Stimulated activated CD4-positive, alpha-beta T cell treated with anti-CD3 and anti-CD28 coated beads, Interleukin-2, amount 100 ng/mL, for 48 hours (primary cell): ENCODE results near the gene CHRNA4.

Experiments
- DNase-seq, 2 donors: peaks; one replicate each; pipeline ENCODE4 v3.0.0-alpha.2; 2020

CHRNA4 gene

DNA sequence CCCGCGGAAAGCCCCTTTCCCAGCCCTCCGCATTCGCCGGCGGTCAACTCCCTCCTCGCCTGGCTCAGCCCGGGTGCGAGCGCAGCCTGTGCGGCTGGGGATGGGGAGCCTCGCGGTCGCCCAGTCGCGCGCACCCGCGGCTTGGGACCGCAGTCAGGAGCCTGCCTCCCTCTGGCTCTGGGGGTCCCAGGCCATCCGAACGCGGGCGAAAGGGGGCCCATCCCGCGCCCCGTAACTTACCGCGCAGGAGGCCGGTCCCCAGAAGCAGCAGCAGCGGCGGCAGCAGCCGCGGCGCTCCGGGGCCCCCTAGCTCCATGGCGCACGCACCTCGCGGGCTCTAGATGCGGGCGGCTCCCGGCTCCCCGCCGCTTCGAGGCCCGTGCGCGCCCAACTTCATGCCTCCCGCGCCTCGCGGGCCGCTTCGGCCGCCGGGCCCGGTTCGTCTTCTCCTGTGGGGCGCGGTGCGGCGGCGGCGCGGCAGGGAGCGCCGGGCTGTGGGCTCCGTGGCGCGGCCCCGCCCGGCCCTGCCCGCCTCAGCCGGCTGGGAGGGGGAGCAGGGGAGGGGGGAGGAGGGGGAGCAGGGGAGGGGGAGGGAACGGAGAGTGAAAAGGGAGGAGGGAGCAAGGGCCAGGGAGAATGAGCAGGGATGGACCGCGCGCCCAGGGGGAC lies at the start of gene CHRNA4:
Gene CHRNA4, minus strand, starts transcription at position 500 of the 669 bp plus-strand sequence. Its CDS starts 184 bp downstream, at position 316.
- no peak for DNase-seq

DNA sequence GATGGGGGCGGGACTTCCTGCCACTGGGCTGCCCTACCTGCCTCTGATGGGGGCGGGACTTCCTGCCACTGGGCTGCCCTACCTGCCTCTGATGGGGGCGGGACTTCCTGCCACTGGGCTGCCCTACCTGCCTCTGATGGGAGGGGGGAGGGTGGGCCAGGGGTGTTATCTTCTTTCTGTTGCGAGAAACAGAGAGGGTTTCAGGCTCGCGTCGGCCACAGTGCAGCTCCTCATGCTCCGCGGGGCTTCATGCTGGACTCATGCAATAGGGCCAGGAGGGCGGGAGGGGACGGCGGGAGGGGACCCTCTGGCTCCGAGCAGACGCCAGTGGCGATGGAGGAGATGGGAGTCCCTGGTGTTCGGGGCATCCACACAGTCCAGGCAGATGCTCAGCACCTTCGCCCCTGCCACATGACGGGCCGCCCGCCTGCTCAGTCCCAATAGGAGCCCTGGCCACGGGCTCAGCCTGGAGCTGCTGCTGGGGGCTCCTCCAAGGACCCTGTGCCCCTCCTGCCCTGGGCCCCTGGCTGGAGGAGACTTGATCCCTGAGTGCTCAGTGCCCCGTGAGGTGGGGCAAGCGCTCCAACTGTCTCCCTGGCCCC lies 48.8 kb upstream of the CHRNA4 start:
- DNase-seq, result no peak

DNA sequence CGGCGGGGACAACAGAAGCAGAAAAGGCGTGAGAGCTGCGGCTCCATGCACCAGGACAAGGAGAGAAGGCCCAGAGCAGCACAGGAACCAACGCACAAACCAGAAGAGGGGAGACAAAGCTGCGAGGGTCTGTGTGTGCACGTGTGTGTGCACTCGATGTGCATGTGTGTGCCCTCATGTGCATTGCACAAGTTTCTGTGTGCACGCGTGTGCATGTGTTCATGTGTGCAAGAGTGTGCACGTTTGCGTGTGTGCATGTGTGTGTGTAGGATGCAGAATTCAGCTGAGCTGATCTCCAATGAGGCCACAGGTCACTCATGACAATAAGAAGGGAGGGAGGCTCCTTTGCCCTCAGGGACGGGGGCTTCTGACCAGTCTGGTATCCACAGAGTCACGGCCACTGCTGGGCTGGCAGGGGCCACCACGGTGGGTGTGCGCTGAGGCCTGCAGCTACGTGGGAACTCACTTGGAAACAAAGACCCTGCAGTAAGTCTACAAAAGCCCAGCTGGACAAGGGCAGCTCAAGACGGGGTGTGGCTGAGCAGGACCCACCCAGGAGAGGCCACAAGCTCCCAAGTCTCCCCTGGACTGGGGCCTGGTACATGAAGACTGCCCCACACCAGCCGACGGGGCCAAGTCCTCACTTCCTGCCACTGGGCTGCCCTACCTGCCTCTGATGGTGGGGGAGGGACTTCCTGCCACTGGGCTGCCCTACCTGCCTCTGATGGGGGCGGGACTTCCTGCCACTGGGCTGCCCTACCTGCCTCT lies 48.1 kb upstream of the CHRNA4 start:
- no peak for DNase-seq

DNA sequence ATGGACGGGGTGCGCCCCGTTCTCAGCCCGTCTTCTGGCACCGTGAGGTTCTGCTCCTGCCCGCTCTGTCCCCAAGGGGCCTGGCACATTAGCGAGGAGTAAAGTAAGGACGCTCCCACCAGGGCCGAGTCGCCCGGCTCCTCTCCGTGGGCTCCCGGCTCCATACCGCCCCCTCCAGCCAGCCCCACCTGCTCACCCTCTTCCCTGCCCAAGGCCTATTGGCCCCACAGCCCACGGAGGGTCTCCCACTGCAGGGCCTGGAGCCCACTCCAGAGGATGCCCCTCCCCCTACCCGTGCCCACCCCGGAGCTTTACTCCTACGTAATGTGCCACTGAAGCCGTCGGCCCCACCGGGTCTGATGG lies 47.5 kb upstream of the CHRNA4 start:
- DNase-seq, result no peak

DNA sequence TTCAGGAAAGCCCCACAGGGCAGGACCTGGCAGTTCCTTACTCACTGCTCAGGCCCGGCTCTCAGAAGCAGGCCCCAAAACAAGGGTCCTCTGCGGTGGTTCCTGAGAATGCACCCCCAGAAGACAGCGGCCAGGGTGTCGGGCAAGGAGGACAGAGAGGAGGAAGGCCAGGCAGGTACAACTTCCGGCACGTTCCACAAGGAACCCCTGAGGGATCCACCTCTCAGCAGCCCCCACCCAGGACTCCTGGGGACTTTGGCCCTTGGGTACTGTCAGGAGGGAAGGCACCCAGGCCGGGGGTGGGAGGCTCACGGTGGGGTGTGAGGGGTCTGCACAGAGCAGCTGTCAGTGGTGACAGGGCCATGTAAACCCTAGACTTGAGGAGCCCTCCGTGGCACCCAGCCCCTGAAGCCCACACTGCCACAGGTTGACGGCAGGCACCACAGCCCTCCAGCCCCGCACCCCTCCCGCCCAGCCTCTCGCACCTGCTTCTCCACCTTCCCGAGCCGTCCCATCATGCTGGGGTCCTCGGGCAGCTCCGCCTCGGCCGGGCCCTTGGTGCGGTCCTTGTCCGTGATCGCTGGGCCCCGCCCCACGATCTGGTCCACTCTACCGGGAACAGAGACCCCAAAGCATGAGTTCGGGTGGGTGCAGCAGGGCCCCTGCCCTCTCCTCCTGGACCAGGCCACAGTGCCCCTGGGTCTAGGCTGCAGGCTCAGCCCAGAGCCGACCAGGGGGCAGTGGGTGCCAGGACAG lies 47.0 kb upstream of the CHRNA4 start:
- no peak for DNase-seq

DNA sequence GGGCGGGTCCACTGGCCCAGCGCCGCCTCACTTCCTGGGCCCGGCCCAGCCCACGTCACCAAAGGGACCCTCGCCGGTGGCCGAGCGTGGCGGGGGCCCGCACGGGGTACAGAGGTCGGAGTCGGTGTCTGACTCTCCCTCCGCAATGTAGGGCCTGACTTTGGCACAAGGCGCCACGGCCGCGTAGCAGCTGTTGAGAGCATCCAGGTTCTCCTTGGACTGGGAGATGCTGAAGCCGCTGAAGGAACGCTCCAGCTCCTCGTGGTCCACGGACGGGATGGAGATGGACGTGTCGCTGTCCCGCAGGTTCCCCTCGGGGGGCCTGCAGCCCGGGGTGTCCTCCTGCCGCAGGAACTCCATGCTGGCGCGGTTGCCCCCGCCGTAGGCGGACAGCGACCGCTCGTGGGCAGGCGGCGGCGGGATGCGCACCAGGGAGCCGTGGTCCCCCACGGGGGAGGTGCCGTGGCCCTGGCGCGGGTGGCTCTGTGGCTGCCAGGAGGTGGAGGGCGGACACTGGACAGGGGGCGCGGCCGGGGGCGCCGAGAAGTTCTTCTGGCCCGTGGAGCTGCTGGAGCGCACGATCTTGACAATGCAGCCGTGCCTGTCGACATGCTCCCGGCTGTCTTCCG lies 45.6 kb upstream of the CHRNA4 start:
- no peak for DNase-seq

DNA sequence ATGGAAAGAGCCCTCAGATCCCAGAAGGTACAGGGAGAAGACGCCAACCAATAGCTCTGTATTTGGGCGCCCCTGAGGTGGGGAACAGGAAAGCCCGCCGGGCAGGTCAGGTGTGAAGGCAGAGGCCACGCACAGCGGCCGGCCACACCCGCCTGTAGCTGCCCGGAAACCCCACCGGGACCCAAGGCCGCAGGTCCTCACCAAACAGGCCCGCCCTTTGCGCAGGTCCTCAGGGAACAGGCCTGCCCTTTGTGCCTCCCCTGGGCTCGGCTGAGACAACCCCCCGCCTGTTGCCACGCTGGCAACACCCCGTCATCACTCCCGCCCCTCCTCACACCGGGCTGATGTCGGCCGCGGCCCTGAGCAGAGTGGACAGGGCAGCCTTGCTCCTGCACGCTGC lies 44.9 kb upstream of the CHRNA4 start:
- no peak for DNase-seq

DNA sequence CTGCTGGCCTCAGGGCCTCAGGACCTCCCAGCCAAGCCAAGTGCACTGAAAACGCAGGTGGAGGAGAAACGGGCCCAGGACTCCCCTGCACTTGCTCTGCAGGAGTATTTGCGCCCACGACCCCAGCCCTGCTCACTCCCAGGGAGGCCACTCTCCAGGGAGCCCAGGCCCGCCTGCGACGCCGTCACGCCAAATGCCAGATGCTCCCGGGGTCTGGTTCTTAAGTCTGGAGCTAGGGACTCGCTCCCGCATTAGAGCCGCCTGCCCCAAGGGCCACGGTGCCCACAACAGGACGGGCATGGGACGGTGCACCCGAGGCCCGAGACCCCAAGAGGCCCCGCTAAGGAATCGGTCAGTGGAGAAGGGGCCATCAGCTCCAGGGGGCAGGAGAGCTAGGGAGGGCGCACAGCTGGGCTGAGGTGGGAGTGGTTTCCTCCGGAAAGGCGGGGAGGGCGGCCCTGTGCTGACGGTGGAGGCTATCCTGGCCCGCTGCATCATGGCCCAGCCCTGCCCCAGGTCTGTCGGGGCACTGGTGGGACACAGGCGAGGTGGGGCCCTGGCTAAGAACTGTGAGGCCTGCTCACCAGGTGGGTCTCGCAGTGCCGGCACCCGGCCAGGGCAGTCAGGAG lies 44.1 kb upstream of the CHRNA4 start:
- no peak for DNase-seq

DNA sequence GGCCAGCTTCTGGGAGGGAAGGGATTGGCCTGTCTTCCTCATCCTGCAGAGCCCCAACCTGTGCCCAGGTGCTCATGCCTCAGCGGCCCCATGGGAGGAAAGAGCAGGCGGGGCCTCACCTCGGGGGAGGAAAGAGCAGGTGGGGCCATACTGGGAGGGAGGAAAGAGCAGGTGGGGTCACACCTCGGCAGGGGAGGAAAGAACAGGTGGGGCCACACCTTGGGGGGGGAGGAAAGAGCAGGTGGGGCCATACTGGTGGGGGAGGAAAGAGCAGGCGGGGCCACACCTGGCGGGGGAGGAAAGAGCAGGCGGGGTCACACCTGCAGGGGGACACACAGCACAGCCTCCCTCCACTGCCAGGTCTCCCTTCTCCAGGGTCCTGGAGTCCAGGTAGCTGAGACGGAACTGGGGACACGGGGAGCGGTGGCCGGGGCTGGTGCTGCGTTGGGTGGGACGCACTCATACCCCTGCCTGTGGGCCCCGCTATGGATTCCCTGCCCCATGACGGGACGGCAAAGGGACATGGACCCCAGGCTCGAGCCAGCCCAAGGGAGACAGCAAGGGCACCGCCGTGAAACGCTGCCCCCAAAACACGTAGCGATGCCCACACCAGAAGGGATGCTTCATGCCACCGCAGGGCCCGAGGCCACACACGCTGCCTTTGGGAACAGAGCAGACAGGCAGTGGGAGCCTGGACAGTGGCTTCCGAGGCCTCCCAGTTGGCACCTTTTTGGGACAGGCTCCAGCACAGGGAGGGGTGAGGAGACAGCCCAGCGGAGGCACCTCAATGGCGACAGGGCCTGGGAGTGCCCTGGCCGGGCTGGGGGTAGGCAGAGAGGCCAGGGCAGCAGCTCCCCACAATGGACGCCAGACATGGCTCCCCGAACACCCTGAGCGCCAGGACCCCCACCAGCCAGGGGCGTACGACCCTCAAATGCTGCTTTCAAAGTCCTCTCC lies 43.3 kb upstream of the CHRNA4 start:
- DNase-seq, result no peak

DNA sequence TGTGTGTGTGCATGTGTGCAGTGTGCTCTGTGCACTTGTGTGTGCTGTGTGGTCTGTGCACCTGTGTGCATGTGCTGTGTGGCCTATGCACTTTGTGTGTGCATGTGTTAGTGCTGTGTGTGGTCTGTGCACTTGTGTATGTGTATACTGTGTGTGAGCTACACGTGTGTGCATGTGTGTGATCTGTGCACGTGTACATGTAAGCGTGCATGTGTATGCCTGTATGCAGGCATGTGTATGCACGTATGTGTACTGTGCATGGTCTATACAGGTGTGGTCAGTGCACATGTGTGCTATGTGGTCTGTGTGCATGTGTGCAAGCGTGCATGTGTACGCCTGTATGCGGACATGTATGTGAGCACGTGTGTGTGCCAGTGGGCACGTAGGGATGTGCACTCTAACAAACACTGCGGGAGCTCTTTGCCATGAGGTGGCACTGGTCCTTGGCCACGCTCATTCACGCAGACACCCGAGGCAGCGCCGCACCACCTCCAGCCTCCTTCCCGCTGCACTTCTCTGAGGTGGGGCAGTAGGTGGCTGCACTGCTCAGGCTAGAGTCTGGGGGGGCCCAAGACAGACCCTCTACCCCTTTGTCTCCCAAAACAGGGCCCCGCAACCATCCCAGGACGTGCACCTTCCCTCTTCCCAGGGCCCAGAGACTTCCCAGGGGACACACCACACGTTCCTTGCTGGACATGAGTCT lies 42.4 kb upstream of the CHRNA4 start:
- DNase-seq, result no peak

DNA sequence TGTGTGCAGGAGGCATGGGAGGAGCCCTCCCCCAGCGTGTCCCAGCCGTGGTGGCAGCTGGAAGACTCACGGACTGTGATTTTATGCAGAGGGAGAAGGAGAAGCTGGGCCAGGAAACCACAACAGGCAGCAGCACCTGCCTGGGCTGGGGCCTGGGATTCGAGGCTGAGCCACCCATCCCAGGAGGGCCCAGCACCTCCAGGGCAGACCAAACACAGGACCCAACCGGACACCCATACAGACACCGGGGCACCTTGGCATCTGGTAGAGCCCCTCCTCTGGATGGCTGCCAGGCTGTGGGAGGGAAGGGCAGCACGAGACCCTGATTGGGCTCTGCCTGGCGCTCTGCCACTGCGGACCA lies 41.7 kb upstream of the CHRNA4 start:
- no peak for DNase-seq

DNA sequence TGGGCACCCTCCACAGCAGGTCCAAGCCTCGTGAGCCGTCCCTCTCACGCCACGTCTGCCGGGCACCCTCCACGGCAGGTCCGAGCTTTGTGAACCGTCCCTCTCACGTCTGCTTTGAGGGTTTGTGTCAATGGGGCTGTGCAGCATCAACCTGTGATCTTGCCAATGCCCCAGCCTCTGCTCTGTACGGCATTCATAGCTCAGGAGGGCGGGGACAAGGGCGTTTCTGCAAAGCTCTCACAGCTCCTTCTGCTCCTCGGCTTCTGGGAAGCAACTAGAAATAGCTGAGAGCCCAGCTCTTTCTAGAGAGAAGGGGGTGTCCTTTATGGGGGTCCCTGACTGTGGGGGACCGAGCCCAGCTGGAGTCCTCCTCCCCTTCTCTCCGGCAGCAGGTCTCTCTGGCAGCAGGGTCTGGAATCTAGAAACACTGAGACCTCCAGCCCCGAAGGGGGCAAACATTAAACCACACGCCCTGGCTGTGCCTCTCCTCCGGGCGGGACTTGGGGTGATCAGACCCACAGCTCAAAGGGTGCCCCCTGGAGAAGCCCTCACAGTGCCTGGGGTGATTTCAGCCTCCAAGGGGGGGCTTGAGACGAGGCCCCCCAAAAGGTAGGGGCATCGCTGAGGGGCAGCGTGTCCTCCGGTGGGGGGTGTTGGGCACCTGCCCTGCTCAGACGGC lies 41.2 kb upstream of the CHRNA4 start:
- no peak for DNase-seq

DNA sequence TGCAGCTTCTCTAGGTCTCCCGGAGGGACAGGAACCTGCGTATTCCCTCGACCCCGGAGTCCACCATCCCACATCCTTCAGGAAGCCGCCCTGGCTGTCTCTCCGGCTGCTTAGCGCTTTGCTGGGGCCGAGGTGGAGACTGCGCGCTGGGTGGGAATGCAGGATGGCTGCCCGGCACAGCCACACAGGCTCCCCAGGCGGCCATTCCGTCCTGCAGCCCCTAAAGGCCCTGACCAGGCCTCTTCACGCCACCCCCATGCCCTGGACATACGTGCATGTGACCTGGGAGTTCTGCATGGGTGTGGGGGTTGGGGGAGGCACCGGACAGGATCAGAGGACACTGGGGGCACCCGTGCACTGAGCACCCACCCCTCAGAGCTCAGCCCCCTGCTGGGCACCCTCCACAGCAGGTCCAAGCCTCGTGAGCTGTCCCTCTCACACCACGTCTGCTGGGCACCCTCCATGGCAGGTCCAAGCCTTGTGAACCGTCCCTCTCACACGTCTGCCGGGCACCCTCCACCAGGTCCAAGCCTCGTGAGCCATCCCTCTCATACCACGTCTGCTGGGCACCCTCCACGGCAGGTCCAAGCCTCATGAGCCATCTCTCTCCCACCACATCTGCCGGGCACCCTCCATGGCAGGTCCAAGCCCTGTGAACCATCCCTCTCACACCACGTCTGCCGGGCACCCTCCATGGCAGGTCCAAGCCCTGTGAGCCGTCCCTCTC lies 40.4 kb upstream of the CHRNA4 start:
- DNase-seq, result no peak

DNA sequence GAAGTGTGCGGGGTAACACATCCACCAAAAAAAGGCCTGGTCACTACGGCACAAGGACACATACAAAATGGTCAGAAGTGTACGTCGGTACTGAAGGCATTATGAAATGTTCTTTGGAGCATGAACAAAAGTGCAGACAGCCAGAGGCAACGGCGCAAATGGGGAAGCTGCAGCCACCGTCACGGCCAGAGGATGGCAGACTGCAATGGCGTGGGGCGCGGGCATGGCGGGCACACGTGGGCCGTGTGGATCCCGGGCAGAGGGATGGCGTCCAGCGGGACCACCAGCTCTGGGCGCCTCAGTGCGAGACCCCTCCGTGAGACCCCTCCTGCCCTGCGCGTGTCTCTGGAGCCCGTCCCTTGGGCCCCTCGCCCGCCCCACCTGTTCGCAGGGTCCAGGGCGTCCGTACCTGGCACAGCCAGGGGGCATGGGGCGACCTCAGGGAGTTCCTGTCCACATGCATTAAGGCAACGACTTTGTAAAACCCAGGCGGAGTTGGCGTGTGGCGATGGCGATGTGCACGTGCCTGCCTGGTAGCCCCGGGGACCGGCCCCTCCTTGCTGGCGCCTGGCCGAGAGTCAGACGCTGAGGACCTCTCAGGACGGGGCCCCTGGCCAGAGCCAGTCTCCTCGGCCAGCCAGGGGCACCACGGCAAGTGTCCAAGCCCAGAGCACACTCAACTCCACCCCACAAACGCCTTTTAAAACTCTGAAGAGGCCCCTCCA lies 39.5 kb upstream of the CHRNA4 start:
- no peak for DNase-seq

DNA sequence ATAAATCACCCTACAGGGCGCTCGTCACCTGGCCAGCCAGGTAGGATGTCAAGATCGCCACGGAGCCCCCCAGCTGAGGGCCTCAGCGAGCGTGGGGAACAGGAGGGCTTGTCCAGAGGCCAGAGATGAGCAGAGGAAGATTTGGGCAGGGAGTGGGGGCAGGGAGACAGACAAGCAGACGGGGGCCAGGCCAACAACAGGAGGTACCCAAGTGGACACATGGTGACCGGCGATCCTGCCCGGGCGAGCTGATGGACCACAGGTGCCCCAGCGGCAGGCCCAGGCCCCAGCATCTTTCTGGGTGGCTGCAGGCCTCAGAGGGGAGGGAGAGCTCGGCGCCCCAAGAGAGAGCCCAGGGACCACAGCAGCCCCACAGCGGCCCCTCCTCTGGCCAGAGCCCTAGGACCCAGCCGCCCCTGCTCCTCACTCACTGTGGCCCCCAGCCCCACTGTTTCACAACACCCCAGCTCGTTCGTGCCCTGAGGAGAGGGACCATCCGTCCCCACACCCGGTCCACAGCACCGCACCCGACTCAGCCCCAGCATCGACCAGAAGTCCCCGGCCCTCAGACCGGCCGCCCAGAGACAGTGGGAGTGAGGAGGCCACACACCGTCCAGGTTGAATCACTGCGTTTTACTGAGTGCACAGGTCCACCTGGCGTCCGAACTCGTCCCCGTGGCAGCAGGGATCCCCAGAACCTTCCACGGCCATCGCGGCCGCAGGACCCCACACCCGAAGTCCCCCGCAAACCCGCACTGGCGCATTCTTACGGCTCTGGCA lies 38.6 kb upstream of the CHRNA4 start:
- DNase-seq, result no peak

DNA sequence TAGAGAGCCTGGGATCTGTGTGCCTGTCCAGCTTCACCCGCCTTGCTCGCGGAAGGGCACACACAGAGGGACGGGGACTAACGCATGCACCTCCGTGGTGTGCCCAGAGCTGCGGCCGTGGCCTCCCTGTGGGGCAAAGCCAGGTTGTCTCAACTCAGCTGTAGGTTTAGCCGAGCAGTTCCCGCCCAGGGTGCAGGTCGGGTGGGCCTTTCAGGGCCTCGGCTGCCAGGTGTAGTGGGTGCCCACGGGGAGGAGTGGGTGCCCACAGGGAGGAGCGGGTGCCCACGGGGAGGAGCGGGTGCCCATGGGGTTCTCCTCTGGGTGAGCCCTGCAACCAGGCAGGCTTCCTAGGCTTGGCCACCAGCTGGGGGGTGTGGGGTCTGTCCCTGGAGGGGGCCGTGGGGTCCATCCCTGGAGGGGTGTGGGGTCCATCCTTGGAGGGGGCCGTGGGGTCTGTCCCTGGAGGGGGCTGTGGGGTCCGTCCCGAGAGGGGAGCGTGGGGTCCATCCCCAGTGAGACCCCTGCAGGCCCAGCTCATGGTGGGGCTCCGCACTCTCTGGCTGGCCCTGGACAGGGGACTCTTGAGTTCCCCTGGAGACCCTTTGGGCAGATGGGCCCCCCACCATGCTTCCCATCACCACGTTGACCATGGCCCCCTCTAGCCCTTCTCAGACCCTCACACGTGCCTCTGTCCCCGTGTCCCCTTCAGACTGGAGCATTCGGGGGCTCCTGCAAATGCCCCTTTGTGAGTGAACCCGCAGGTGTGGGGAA lies 37.8 kb upstream of the CHRNA4 start:
- DNase-seq, result no peak

DNA sequence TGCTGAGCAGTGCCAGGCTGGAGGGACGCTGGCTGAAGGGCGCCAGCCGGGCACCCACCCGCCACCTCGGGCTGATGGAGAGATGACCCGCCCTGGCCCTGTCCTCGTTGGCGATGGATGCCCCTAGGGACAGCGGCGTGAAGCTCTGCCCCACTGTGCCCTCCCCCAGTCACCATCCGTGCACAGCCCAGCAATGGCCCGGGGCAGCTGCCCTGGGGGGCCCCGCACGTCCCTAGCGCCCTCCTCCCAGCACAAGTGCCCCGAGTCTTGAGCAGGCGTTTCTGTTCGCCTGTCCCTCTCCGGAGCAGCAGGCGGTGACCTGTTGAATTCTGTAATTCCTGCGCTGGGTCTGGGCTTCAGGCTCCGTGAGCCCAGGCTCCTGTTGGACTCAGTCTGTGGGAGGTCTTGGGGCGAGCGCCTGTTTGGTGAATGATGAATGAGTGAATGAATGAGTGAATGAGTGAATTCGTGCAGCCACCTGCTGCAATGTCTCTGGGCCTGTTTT lies 36.8 kb upstream of the CHRNA4 start:
- no peak for DNase-seq
